Glutamatergic neuron (in vitro differentiated cells): Measurements from ENCODE around the gene TNFRSF25. TPM values are rescaled to one million over a fixed set of nuclear protein-coding genes. Genes with fewer than 3 reads are reported as not detected.
A peak's percentile ranks its signal among the peaks of the same experiment; 100 is the strongest.

Experiments
- DNase-seq: peaks from one replicate; pipeline ENCODE4 v3.0.0; 2022
- H3K27ac Mint-ChIP-seq: one replicate; pipeline ENCODE4 v1.8.0; 2020; ENCODE audit warnings: mild to moderate bottlenecking, mixed read lengths, inconsistent platforms; ENCODE audit not compliant: unreplicated experiment
- H3K27me3 Mint-ChIP-seq: one replicate; pipeline ENCODE4 v1.8.0; 2020; ENCODE audit warnings: mild to moderate bottlenecking, moderate library complexity, mixed read lengths, inconsistent platforms; ENCODE audit not compliant: unreplicated experiment
- H3K36me3 Mint-ChIP-seq: one replicate; pipeline ENCODE4 v1.8.0; 2020; ENCODE audit warnings: mild to moderate bottlenecking, mixed read lengths, inconsistent platforms; ENCODE audit not compliant: unreplicated experiment
- H3K4me1 Mint-ChIP-seq: one replicate; pipeline ENCODE4 v1.8.0; 2020; ENCODE audit warnings: mild to moderate bottlenecking, low read depth, mixed read lengths, inconsistent platforms; ENCODE audit not compliant: unreplicated experiment
- H3K4me3 Mint-ChIP-seq: one replicate; pipeline ENCODE4 v1.8.0; 2020; ENCODE audit warnings: mild to moderate bottlenecking, mixed read lengths, inconsistent platforms; ENCODE audit not compliant: unreplicated experiment
- H3K9me3 Mint-ChIP-seq: one replicate; pipeline ENCODE4 v1.8.0; 2020; ENCODE audit warnings: mild to moderate bottlenecking, moderate library complexity, mixed read lengths, inconsistent platforms; ENCODE audit not compliant: unreplicated experiment
- CTCF ChIP-seq: fragments of 200-600 bp; sonication (generic); IDR thresholded peaks from one replicate; pipeline ENCODE4 v1.5.0; 2021; ENCODE audit not compliant: partially characterized antibody, unreplicated experiment
- total RNA-seq: library from RNA; stranded (reverse); fragmentation: NEBNext Ultra II Directional; extraction: Animal tissue kit (Norgen Biotek cat#: 25700); gene quantifications from one replicate; pipeline ENCODE4 v1.2.1, GENCODE V29; 2021; ENCODE audit not compliant: unreplicated experiment

The TNFRSF25 gene
- total RNA-seq, 1 donor from 2014 or later: 47.5 TPM

- Mint-ChIP-seq H3K4me1 (peaks cover under 1% of the 10 kb centered on the region), H3K9me3 (peaks cover 14% of the 10 kb centered on the region), H3K4me3 (peak overlapping the region; percentile 59), H3K36me3 (no peaks in the 10 kb centered on the region), H3K27me3 (peaks cover 25% of the 10 kb centered on the region), H3K27ac (no peak overlapping the region)
- no peak for TF ChIP-seq CTCF
- peak; percentile 72 for DNase-seq
These were observed 45.4 kb downstream of the TNFRSF25 start for GRCh38 chr1:6420454-6421042.

- H3K4me3 Mint-ChIP-seq: peak within 1 kb of the TSS; percentile 82
- no peaks in the 10 kb centered on the region for H3K36me3 Mint-ChIP-seq
- DNase-seq: peak; percentile 79
These were observed 46.0 kb downstream of the TNFRSF25 start, which contains the start of gene HES2 for GRCh38 chr1:6419804-6420453. Gene HES2 (minus strand): TSS chr1:6419919. CDS start chr1:6419820, 99 bp downstream.

GRCh38 chr1:6419397-6419803 is 46.6 kb downstream of the TNFRSF25 start:
- peak; percentile 77 for DNase-seq
- peak overlapping the region; percentile 48 for H3K27ac Mint-ChIP-seq
- peaks cover 8% of the 10 kb centered on the region for H3K4me1 Mint-ChIP-seq
- peak overlapping the region; percentile 82 for H3K4me3 Mint-ChIP-seq
- no peak for TF ChIP-seq CTCF
- H3K9me3 Mint-ChIP-seq: peaks cover 14% of the 10 kb centered on the region
- H3K36me3 Mint-ChIP-seq: no peaks in the 10 kb centered on the region
- peaks cover 27% of the 10 kb centered on the region for H3K27me3 Mint-ChIP-seq

More at GRCh38 chr1:6419804-6420453, 46.0 kb downstream of the TNFRSF25 start, which contains the start of gene HES2:
- Mint-ChIP-seq H3K9me3 (peaks cover 14% of the 10 kb centered on the region), H3K4me1 (peaks cover 5% of the 10 kb centered on the region), H3K27me3 (peaks cover 26% of the 10 kb centered on the region), H3K27ac (peak within 1 kb of the TSS; percentile 59)
- TF ChIP-seq CTCF: no peak

- Mint-ChIP-seq H3K27me3 (peaks cover 24% of the 10 kb centered on the region), H3K9me3 (peaks cover 11% of the 10 kb centered on the region), H3K4me3 (peak overlapping the region; percentile 82), H3K4me1 (peaks cover 8% of the 10 kb centered on the region), H3K36me3 (no peaks in the 10 kb centered on the region), H3K27ac (peak overlapping the region; percentile 48)
- no peak for TF ChIP-seq CTCF
- no peak for DNase-seq
These were observed 47.1 kb downstream of the TNFRSF25 start for GRCh38 chr1:6418668-6419396.
